ENCODE measurements around the gene CYB561A3. TPM values are rescaled to one million over a fixed set of nuclear protein-coding genes. Genes with fewer than 3 reads are reported as not detected.
A peak's percentile ranks its signal among the peaks of the same experiment; 100 is the strongest.

Gene CYB561A3, protein sequence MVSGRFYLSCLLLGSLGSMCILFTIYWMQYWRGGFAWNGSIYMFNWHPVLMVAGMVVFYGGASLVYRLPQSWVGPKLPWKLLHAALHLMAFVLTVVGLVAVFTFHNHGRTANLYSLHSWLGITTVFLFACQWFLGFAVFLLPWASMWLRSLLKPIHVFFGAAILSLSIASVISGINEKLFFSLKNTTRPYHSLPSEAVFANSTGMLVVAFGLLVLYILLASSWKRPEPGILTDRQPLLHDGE
- total RNA-seq (2022): 33.6 and 34.9 TPM in 2 replicates
- percentile 63 among the genes with signal in this experiment for Bru-seq, nascent RNA
- BruChase-seq, experiment 1, labeled RNA remaining after a 2-hour chase: percentile 67 among the genes with signal in this experiment
- BruChase-seq, experiment 2, labeled RNA remaining after a 6-hour chase: percentile 72 among the genes with signal in this experiment
- long read RNA-seq, transcript CYB561A3-203 (7 exons, 1,803 nt): major isoform, 15 of 27 reads
- long read RNA-seq, partial matches to known transcripts: 2 of 27 reads
- long read RNA-seq, other reads (novel, unspliced or antisense): 8 of 27 reads

DNA sequence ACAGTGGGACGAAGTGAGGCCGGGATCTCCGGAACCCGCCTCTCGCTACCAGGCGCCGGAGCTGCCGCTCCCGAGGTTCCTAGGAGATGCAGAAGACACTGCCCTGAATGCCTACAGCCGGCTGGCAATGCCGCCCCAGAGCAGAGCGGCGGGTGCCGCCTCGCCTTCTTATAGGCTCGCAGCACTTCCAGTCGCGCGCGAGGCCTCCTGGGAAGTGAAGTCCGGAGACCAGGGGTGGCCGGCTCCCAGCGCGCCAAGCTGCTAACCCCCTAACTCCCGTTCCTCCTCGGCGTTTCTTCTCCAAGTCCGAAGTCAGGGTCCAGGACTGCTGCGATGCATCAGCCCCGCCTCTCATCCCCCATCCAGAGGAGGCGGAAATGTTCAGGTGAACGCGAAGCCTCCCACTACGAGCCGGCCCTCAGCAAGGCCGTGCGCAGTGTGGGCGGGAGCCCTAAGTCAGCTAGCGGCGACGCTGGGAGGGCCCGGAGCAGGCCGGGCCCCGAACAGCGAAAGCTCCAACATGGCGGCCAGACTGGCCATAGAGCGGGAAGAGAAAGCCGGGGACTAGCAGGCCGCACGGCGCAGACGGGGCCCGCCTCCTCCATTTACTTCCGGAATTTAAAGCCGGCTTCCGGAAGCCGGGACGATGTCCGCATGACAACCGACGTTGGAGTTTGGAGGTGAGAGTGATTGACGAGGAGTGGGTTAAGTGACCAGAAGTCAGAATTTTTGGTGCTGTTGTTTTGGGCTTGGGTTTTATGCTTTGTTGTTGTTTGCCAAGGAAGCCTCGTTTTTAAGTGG is at the start of gene CYB561A3, which contains the start of gene TMEM138:
Gene CYB561A3, minus strand, starts transcription at position 142 of the 801 bp plus-strand sequence. CDS start 5,169 bp downstream, outside the sequence.
Gene TMEM138, plus strand, starts transcription at position 634 of the 801 bp plus-strand sequence. CDS start 2,017 bp downstream, outside the sequence.
- H3K4me1 ChIP-seq: 0 out of 2 replicates have a peak, but pooled peaks cover 3% of the 10 kb centered on the region
- peak; percentile 94 to 96 for DNase-seq
- Mint-ChIP-seq H3K9me3 (ENCODE audit: unreplicated experiment) (no peaks in the 10 kb centered on the region), H3K4me3 (ENCODE audit: unreplicated experiment) (peak within 1 kb of the TSS; percentile 87), H3K36me3 (ENCODE audit: insufficient read depth, unreplicated experiment) (peaks cover 52% of the 10 kb centered on the region), H3K27ac (ENCODE audit: unreplicated experiment) (peak within 1 kb of the TSS; percentile 93), H3K27me3 (ENCODE audit: insufficient read depth, unreplicated experiment) (no peaks in the 10 kb centered on the region), H3K4me1 (ENCODE audit: low read depth, unreplicated experiment) (no peaks in the 10 kb centered on the region)
- no peaks in the 10 kb centered on the region for H3K27me3 ChIP-seq (replicated peaks; ENCODE audit: control insufficient read depth, insufficient read depth, low read length)
- intact Hi-C loops (cut with micrococcal nuclease; ENCODE audit: unreplicated experiment): loop anchor here (1.0 kb wide), 3 partner anchors 23 to 30 kb away; partner anchors contain the start of genes DDB1, TKFC and TMEM216
- CTCF ChIA-PET: interaction anchor here (0.6 to 5.2 kb wide), 7 partner anchors 20 to 67 kb away, joined by 3 to 41 read pairs (median 6); partner anchors contain the start of genes CPSF7, SDHAF2 and TMEM216
- POLR2A ChIA-PET: interaction anchor here (0.6 to 2.7 kb wide), 23 partner anchors 9 to 191 kb away, joined by 3 to 22 read pairs (median 5); partner anchors contain the start of genes CPSF7, DDB1, SDHAF2 and TKFC
- H3K36me3 ChIP-seq (ENCODE audit: control insufficient read depth, insufficient read depth, low read length): peaks cover 3% of the 10 kb centered on the region; the same call in 1 of the 2 replicates
- H3K9me3 ChIP-seq: no peaks in the 10 kb centered on the region
- peak within 1 kb of the TSS; percentile 72 for H3K4me3 ChIP-seq (ENCODE audit: low read depth, low read length)
- no TSS peak for BruUV-seq (replicated peaks)
- TF ChIP-seq, protein P1, sequence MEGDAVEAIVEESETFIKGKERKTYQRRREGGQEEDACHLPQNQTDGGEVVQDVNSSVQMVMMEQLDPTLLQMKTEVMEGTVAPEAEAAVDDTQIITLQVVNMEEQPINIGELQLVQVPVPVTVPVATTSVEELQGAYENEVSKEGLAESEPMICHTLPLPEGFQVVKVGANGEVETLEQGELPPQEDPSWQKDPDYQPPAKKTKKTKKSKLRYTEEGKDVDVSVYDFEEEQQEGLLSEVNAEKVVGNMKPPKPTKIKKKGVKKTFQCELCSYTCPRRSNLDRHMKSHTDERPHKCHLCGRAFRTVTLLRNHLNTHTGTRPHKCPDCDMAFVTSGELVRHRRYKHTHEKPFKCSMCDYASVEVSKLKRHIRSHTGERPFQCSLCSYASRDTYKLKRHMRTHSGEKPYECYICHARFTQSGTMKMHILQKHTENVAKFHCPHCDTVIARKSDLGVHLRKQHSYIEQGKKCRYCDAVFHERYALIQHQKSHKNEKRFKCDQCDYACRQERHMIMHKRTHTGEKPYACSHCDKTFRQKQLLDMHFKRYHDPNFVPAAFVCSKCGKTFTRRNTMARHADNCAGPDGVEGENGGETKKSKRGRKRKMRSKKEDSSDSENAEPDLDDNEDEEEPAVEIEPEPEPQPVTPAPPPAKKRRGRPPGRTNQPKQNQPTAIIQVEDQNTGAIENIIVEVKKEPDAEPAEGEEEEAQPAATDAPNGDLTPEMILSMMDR (IDR thresholded peaks at IDR 0.05; ENCODE audit: insufficient read depth in 1 of 2, low read depth in 1 of 2, low read length in 1 of 2, severe bottlenecking in 1 of 2, unreplicated experiment in 1 of 2): no peak

DNA sequence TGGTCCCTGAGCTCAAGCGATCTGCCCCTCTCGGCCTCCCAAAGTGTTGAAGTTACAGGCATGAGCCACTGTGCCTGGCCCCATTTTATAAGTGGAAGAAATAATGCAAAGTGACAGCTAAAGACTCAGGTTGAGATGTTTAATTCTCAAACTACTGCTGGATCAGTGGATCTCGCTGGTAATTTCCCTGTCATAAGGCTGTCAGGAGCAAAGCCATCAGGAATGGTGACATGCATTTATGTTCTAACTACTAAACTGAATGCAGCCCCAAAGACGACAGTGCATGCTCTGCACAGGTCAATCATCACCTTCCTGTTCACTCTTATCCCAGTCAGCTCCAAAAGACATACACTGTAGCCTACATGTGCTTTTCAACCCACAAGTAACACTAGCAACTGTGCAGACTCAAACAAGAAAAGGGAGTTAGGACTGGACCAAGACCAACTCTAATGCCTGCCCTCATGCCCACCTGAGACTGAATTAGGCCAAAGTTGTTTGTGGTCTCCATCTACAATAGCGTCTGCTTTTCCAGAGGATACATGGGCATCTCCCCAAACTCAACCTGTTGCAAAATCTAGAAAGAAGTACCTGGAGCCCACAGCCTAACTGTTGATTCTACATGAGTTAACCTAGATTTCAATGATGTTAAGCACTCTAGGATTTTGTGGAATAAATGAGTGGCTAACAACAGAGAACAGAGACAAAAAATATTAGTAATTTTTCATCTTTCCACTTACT is 45.5 kb upstream of the CYB561A3 start:
- Mint-ChIP-seq H3K4me3 (ENCODE audit: unreplicated experiment) (no peak overlapping the region), H3K4me1 (ENCODE audit: low read depth, unreplicated experiment) (no peaks in the 10 kb centered on the region), H3K9me3 (ENCODE audit: unreplicated experiment) (no peaks in the 10 kb centered on the region), H3K36me3 (ENCODE audit: insufficient read depth, unreplicated experiment) (peaks cover 96% of the 10 kb centered on the region), H3K27ac (ENCODE audit: unreplicated experiment) (no peak overlapping the region), H3K27me3 (ENCODE audit: insufficient read depth, unreplicated experiment) (no peaks in the 10 kb centered on the region)
- Histone ChIP-seq H3K36me3 (ENCODE audit: control insufficient read depth, insufficient read depth, low read length) (peaks cover 6% of the 10 kb centered on the region), H3K4me1 (no peaks in the 10 kb centered on the region), H3K27me3 (replicated peaks; ENCODE audit: control insufficient read depth, insufficient read depth, low read length) (no peaks in the 10 kb centered on the region), H3K4me3 (ENCODE audit: low read depth, low read length) (no peak overlapping the region), H3K9me3 (no peaks in the 10 kb centered on the region)
- TF ChIP-seq, protein P1 (IDR thresholded peaks at IDR 0.05; ENCODE audit: insufficient read depth in 1 of 2, low read depth in 1 of 2, low read length in 1 of 2, severe bottlenecking in 1 of 2, unreplicated experiment in 1 of 2): no peak
- DNase-seq: no peak
- BruUV-seq (replicated peaks): no TSS peak
- ChIA-PET CTCF (no interaction called here), POLR2A (no interaction called here)
- intact Hi-C loops (cut with micrococcal nuclease; ENCODE audit: unreplicated experiment): no loop called here
